HG03558 (cell line): ENCODE results near the gene SLC25A44.

Source experiments
- ATAC-seq: cut with Tn5 transposase; IDR thresholded peaks from one replicate; pipeline ENCODE4 v1.9.1; 2021; ENCODE audit warnings: moderate number of reproducible peaks; ENCODE audit not compliant: unreplicated experiment; ENCODE audit errors: extremely low read depth

Gene SLC25A44

DNA sequence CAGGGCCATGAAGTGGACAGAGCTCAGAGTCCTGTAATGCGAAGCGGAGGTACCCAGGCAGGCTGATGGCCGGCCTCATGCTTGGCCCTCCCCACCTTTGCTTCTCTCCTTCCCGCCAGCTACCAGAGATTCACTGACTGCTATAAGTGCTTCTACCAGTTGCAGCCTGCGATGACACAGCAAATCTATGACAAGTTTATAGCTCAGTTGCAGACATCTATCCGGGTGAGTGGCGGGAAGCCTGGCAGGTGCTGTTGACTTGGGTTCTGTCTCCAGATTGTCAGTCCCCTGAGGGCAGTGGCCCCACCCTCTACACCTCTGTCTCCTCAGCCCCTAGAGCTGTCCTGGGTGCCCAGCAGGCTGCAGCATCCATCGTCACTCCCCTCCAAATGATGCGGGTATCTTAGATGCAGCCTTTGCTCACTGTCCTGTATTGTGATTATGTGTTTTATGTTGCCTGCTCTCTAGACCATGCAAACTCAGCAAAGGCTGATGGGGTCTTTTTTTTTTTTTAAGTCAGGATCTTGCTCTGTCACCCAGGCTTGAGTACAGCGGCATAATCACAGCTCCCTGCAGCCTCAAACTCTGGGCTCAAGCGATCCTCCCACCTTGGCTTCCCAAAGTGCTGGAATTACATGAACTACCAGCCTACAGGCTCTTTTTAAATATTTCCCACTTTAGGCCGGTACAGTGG is 38.4 kb downstream of the SLC25A44 start:
- no peak for ATAC-seq

DNA sequence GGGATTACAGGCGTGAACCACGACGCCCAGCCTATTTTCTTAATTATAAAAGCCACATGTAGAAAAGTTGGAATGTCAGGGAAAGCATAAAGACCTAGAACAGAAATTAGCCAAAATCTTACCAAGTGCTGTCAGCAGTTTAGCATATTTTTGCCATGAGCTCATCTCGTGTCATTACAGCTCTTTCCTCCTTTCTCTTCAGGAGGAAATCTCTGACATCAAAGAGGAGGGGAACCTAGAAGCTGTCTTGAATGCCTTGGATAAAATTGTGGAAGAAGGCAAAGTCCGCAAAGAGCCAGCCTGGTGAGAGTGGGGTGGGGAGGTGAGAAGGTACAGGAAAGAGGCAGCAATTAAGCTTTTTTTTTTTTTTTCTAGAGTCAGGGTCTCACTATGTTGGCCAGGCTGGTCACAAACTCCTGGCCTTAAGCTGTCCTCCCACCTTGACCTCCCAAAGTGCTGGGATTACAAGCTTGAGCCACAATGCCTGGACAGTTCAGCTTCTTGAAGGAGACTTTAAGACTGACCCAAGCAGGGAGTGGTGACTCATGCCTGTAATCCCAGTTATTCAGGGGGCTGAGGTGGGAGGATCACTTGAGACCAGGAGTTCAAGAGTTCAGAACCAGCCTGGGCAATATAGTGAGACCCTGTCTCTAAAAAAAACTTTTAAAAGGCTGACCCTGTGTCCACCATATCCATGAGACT is 39.7 kb downstream of the SLC25A44 start:
- no peak for ATAC-seq

DNA sequence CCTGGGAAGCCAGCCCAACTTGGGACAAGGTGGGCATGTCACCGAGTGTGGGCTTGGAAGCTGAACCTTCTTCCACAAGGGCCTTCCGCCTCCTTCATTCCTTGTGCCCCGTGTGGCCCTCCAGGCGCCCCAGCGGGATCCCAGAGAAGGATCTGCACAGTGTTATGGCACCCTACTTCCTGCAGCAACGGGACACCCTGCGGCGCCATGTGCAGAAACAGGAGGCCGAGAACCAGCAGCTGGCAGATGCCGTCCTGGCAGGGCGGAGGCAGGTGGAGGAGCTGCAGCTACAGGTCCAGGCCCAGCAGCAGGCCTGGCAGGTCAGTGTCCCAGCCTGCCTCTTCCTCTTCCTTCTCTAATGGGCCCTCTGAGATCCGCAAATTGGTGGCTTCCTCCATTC is 42.3 kb downstream of the SLC25A44 start:
- no peak for ATAC-seq

DNA sequence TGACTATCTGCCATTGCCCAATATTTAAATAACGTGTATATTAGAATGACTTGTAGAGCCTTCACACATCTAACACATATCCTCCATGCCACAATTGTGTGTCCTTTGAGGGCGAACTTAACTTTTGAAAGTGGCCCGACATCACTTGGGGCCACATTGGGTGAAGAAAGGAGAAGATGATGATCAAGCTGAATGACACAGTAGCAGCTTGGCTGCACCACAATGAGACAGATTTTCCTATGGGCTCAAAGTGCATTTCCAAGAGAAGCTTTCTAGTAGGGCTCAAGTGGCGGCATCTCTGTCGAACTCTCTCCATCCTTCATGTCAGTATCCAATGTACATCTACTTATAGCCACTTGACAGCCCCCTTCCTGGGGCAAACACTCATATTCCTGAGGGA is 44.3 kb downstream of the SLC25A44 start:
- ATAC-seq = no peak

DNA sequence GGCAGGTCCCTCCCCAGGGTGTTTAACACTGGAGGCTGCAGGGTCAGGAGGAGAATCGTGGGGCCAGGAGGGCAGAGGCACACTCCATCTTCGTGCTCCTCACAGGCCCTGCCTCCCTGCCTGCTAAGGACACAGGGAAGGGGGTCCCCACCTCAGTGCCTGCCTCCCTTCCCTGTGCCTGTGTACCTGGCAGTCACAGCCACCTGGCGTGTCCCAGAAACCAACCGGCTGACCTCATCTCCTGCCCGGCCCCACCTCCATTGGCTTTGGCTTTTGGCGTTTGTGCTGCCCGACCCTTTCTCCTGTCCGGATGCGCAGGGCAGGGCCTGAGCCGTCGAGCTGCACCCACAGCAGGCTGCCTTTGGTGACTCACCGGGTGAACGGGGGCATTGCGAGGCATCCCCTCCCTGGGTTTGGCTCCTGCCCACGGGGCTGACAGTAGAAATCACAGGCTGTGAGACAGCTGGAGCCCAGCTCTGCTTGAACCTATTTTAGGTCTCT is 47.5 kb downstream of the SLC25A44 start:
- no peak for ATAC-seq

DNA sequence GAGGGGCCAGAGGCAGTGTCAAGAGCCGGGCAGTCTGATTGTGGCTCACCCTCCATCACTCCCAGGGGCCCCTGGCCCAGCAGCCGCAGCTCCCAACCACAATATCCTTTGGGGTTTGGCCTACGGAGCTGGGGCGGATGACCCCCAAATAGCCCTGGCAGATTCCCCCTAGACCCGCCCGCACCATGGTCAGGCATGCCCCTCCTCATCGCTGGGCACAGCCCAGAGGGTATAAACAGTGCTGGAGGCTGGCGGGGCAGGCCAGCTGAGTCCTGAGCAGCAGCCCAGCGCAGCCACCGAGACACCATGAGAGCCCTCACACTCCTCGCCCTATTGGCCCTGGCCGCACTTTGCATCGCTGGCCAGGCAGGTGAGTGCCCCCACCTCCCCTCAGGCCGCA is 48.0 kb downstream of the SLC25A44 start, which contains the start of gene BGLAP:
TSS of gene BGLAP (plus strand) at position 259 of the 400 bp plus-strand sequence. CDS start at position 307, 48 bp downstream.
- ATAC-seq = no peak

DNA sequence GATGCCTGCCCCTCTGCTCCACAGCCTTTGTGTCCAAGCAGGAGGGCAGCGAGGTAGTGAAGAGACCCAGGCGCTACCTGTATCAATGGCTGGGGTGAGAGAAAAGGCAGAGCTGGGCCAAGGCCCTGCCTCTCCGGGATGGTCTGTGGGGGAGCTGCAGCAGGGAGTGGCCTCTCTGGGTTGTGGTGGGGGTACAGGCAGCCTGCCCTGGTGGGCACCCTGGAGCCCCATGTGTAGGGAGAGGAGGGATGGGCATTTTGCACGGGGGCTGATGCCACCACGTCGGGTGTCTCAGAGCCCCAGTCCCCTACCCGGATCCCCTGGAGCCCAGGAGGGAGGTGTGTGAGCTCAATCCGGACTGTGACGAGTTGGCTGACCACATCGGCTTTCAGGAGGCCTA is 48.8 kb downstream of the SLC25A44 start:
- no peak for ATAC-seq

DNA sequence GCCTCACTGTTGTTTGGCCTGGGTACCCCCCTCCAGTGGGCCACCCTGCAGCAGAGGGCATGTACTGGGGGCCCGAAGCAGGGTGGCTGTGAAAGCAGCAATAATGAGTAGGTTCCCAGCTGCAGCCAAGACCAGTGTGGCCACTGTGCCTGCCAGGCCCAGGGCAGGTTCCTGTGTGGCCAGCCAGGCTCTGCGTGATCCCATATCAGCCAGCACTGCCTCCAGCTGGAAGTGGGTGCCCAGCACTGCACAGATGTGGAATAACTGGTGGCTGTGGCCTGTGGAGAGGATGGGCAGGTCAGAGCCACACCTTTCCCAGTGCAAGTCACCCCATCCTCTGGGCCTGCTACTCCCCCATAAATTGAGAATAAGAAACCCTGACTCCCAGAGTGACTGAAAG is 50.2 kb downstream of the SLC25A44 start:
- no peak for ATAC-seq

DNA sequence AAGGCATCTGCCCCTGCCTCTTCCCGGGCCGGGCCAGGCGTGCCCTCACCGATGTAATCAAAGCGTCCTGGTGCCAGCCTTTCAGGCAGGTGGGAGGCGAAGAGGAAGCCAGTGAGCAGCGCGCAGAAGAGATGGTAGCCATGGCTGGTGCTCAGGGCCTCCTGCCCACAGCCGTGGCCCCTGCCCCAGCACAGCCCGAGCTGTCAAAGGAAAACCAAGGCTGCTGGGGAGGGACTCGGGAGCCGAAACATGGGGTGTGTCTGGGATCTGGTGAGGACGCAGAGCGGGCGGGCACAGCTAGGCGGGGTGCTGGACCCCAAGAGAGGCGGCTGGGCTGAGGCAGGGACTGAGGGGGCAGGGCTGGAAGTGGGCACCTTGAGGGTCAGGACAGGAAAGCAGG is 50.8 kb downstream of the SLC25A44 start:
- ATAC-seq = no peak

DNA sequence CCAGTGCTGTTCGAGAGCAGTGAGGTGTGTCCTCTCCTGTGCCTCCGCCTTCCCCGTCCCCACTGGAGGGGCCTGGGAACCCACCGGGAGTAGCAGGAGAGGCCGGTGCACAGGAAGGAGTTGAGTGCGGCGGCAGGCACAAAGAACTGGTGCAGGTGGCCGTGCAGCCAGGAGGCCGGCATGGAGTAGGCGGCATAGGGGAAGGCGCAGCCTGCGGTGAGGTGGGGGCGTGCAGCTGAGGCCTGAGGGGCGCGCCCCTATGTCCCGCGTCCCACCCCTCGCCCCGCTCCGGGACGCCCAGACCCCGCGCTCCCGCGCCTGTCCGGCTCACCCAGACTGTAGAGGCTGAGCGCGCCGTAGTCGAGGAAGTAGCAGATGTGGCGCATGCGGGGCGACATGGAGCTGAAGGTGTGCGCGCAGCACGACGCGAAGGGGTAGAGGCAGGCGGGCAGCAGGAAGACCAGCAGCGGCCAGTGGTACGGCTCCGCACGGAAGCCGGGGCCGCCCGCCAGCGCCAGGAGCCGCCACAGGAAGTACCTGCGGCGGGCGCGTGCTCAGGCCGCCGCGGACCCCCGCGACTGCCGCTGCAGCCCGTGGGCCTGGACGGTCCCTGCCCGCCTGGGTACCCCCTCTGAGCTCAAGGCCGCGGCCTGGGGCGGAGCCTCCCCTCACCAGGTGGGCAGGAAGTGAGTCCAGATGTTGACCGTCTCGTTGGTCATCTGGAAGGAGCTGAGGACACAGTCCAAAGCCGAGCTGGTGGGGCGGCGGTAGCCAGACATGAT is 51.7 kb downstream of the SLC25A44 start:
- no peak for ATAC-seq

DNA sequence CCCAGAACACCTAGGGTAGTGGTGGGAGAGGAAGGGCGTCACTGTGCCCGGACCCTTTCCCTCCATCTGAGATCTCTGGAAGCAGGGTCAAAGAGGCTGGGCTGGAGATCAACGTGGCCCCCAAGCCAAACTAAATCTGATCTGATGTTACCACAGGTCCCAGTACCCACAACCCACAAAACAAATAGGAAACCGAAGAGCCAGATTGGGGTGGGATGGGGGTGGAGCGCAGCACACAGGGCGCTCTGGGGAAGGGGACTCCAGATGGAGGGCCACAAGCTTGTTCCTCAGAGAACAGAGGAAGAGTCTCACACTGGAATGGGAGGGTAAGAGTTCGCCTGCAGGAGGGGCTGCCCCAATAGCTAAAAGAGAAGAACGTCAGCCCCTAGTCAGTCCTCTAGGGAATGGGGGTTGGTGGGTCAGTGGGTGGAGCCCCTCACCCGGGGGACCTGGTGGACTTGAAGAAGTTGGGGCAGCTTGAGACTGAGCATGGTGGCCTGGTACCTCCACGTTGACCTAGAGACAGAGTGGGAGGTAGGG is 52.4 kb downstream of the SLC25A44 start:
- no peak for ATAC-seq

DNA sequence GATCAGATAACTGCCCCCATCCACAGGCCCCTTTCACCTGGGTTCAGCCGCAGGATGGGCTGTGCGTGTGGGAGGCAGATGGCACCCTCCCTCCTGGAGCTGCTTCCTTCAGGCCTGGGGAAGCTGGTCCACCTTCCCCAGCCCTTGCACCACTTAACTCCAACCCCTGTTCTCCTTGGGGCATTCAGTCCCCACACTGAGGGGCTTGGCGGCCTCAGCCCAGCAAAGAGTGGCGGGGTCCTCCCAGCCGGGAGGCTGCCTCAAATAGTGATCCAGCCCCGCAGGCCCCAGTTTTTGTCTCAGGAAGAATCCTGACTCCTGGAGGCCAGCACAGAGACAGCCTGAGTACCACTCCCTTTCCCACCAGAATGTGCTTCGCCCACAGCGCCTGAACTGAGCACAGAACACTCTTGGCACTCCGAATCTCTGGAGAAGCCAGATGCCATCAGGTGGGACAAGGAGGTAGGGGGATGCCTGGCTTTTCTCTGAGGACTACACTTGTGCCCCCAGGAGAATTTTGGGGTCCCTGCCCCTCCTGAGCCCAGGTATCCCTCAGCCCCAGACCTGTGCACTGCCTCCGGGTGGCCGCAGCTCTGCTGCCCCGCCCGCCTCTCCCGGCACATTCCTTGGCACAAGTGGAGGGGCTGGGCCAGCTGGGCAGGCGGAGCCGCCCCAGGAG is 53.0 kb downstream of the SLC25A44 start:
- no peak for ATAC-seq

DNA sequence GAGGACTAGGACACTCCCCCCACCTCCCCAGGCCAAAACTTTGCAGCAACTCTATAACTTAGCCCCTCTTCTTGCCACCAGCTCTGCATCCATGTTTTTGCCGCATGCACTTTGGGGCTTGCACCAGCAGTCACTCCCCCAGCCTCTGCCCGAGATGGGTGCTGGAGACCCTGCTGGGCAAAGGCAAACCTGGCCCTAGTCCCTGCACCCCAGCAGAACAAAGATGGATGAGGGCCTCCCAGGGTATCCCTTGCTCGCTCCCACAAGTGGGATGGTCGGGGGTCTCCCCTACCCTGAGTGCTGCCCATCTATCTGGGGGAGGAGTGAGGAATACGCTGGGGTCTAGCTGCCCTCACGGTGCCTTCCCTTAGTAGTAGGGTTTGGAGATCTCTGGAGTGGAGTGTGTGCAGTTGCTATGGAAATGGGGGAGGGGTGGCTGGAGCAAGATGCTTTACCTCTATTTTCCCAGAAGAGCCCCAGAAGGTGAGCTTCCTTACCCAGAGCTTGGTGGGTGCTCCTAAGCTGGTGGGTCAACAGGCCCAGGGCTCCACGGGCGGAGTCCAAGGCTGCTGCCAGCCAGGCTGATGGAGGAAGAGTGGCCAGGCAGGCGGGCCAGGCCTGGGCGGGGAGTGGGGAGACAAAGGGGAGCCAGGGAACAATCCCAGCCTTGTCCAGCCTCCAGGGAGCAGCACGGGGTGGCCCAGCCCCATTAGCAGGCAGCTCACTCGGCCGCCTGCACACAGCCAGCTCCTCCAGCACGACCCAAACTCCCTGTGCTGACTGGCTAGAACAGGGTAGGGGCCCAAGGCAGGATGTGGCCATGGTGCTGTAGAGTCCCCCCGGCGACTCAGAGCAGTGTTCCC is 53.8 kb downstream of the SLC25A44 start, which contains the start of gene PAQR6:
TSS of gene PAQR6 (minus strand) at position 597 of the 863 bp plus-strand sequence. CDS start 1,325 bp downstream, outside the sequence.
- no peak for ATAC-seq

DNA sequence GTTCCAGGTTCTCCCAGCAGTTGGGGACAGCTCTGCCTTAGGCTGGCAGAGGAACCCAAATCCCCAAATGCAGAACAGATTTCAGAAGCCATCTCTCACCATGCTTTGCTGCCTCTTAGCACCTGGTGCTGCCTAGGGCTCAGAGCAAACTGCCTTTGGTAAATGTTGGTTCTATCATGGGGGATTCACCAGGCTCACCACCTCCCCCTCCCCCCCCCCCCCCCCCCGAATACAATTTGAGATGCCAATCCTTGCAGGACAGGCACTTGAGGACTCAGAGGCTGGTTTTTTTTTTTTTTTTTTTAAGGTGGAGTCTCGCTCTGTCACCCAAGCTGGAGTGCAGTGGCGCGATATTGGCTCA is 54.4 kb downstream of the SLC25A44 start:
- ATAC-seq = no peak

DNA sequence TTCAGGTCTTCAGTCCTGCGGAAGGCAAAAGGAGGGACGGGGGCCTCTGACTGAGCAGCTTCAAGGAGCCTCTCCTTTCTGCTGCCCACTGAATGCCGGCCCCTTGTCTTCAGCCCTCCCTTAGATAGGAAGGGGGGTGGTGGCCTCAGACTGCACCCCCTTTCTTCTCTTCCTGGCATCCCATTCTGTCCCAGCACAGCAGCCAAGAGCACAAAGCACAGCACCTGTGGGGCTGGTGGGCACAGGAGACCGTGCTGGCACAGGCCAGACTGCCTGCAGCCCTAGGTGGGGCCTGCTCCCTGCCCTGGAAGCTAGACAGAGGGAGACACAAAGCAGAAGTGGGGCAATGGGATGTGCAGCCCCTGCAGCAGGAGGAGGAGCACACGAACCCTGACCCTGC is 55.7 kb downstream of the SLC25A44 start:
- no peak for ATAC-seq

DNA sequence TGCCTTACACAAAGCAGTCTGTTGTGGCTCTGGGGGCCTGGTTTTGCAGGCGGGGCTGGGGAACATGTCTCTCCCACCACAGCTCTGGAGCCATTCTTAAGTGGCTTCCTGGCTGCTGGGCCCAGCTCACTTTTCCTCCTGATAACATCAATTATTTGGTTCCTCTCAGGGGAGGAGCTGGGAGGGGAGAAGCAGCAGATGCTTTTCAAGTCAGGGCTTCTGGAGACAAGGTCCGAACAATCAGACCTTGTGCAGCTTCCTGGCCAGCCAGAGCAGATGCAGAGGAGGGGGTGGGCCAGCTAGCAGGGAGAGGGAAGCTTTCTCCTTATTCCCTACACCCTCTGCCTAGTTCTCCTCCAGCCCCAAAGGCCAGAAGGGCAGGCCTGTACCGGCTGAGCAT is 57.6 kb downstream of the SLC25A44 start:
- no peak for ATAC-seq

DNA sequence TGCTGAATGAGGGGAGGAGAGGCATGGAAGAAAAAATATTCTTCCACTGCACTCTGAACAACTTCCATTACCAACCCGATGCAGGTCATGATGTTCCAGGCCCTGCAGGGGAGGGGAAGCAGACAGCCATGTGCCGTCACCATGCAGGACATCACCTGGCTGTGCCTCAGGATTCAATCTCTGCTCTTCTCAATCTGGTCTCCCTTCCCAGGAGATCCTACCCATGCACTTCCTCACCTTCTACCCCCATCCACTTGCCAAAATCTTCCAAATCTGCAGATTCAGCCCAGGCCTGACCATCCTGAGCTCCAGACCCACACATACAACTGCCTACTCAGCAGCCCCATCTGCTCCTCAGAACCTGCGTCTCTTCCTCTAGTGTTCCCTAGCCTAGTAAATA is 59.7 kb downstream of the SLC25A44 start:
- ATAC-seq = no peak

DNA sequence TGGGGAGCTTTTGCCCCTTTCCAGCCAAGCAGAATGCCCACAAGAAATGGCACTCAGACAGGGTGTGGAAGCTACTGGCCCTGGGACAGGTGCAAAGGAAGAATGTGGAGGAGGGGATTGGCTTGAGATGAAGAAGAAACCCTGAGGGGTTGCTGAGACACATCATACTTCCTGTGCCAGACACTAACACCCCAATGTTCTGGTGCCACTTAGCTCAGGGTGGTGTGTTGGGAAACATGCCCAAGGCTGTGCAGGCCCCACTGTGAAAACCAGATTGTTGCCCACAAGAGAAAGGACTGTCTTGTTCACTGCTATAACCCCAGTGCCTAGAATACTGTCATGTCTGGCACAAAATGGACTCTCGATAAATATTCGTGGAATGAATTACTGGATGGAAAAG is 63.8 kb downstream of the SLC25A44 start:
- ATAC-seq = no peak

DNA sequence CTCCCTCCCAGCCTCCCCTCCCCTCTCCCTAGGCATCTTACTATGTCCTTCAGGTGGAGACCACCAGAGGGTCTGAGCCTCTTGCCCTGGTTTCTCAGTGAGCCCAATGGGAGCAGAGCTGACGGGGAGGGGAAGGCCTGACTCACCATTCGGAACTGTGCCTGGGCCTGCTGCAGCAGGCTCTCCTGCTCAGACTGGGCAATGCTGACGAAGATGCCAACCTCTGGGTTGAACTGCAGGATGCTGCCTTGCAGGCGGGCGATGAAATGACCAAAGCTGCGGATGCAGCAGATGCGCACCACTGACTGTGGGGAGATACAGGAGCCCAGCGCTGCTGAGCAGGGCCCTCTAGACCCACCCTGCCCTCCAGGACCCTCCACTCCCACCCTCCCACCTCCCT is 65.0 kb downstream of the SLC25A44 start:
- no peak for ATAC-seq
